Trophoblast cell (in vitro differentiated cells and primary cell): ENCODE results near the gene RBMX.
A peak's percentile ranks its signal among the peaks of the same experiment; 100 is the strongest.
"Not testable (repeated sequence)": the region's sequence is repeated elsewhere in the genome, so short reads cannot be mapped to it uniquely, and the experiment has no call there.

ENCODE experiments used
- DNase-seq, 2 donors: peaks; one replicate each; pipeline ENCODE4 v3.0.0-alpha.2; 2016
- H2AFZ ChIP-seq: 2 replicates; pipeline ENCODE4 v1.6.1; 2013; ENCODE audit warnings: low read length, moderate library complexity, mild to moderate bottlenecking; ENCODE audit not compliant: insufficient read depth, poor library complexity
- H2AK5ac ChIP-seq: 2 replicates; pipeline ENCODE4 v1.6.1; 2013; ENCODE audit warnings: mild to moderate bottlenecking, low read length
- H2BK120ac ChIP-seq: 2 replicates; pipeline ENCODE4 v1.6.1; 2013; ENCODE audit warnings: low read length, mild to moderate bottlenecking, moderate library complexity; ENCODE audit not compliant: insufficient read depth, poor library complexity
- H2BK12ac ChIP-seq: 2 replicates; pipeline ENCODE4 v1.6.1; 2013; ENCODE audit warnings: mild to moderate bottlenecking, low read length, moderate library complexity
- H2BK5ac ChIP-seq: 2 replicates; pipeline ENCODE4 v1.6.1; 2013; ENCODE audit warnings: low read length, low read depth, moderate library complexity, mild to moderate bottlenecking; ENCODE audit not compliant: poor library complexity
- H3K14ac ChIP-seq: 2 replicates; pipeline ENCODE4 v1.6.1; 2013; ENCODE audit warnings: mild to moderate bottlenecking, low read length
- H3K18ac ChIP-seq: 2 replicates; pipeline ENCODE4 v1.6.1; 2013; ENCODE audit warnings: mild to moderate bottlenecking, low read length
- H3K23ac ChIP-seq: 2 replicates; pipeline ENCODE4 v1.6.1; 2013; ENCODE audit warnings: low read length
- H3K27ac ChIP-seq: 2 replicates; pipeline ENCODE4 v1.5.1; 2013; ENCODE audit warnings: low read depth, mild to moderate bottlenecking, inconsistent platforms, low read length, moderate library complexity
- H3K27me3 ChIP-seq: 2 replicates; pipeline ENCODE4 v1.6.1; 2013; ENCODE audit warnings: inconsistent platforms, mild to moderate bottlenecking, low read length, moderate library complexity; ENCODE audit not compliant: insufficient read depth
- H3K36me3 ChIP-seq, 2 experiments: 1 replicate in 1 of 2; 2 replicates in 1 of 2; pipeline ENCODE4 v1.6.1; 2013; ENCODE audit warnings: low read length in 2 of 2, mild to moderate bottlenecking in 2 of 2, moderate library complexity in 1 of 2; ENCODE audit not compliant: insufficient read depth in 2 of 2, control insufficient read depth in 1 of 2
- H3K4ac ChIP-seq: 2 replicates; pipeline ENCODE4 v1.6.1; 2013; ENCODE audit warnings: low read depth, mild to moderate bottlenecking, low read length, moderate library complexity
- H3K4me1 ChIP-seq, 2 experiments: 1 replicate in 1 of 2; 2 replicates in 1 of 2; pipeline ENCODE4 v1.6.1; 2013; ENCODE audit warnings: low read length in 2 of 2, mild to moderate bottlenecking in 2 of 2, moderate library complexity in 1 of 2; ENCODE audit not compliant: insufficient read depth in 2 of 2, control insufficient read depth in 1 of 2
- H3K4me2 ChIP-seq: 2 replicates; pipeline ENCODE4 v1.6.1; 2013; ENCODE audit warnings: inconsistent platforms, mild to moderate bottlenecking, low read length, moderate library complexity
- H3K4me3 ChIP-seq: 2 replicates; pipeline ENCODE4 v1.5.1; 2013; ENCODE audit warnings: mild to moderate bottlenecking, low read depth, low read length, inconsistent platforms
- H3K79me1 ChIP-seq: one replicate; pipeline ENCODE4 v1.6.1; 2013; ENCODE audit warnings: low read length
- H3K79me2 ChIP-seq: 2 replicates; pipeline ENCODE4 v1.6.1; 2013; ENCODE audit warnings: low read length, mild to moderate bottlenecking; ENCODE audit not compliant: control insufficient read depth, insufficient read depth, poor library complexity
- H3K9ac ChIP-seq: 2 replicates; pipeline ENCODE4 v1.6.1; 2013; ENCODE audit warnings: mild to moderate bottlenecking, low read length
- H3K9me3 ChIP-seq: 2 replicates; pipeline ENCODE4 v1.6.1; 2013; ENCODE audit warnings: low read depth, mild to moderate bottlenecking, control low read depth, inconsistent platforms, low read length; ENCODE audit not compliant: insufficient read depth
- H4K12ac ChIP-seq: 2 replicates; pipeline ENCODE4 v1.6.1; 2013; ENCODE audit warnings: low read depth, mild to moderate bottlenecking, low read length, moderate library complexity
- H4K8ac ChIP-seq: 2 replicates; pipeline ENCODE4 v1.6.1; 2013; ENCODE audit warnings: low read depth, mild to moderate bottlenecking, low read length, moderate library complexity
- H4K91ac ChIP-seq: one replicate; pipeline ENCODE4 v1.6.1; 2013; ENCODE audit warnings: low read depth, mild to moderate bottlenecking, low read length, moderate library complexity
- WGBS: extraction: QIAGEN DNeasy Blood & Tissue Kit; methylation state at CpG from one replicate; pipeline ENCODE4 v1.1.7; 2013; ENCODE audit warnings: missing lambda C conversion rate; ENCODE audit not compliant: insufficient read length, insufficient coverage; ENCODE audit errors: extremely low coverage; 5-methylcytosine and 5-hydroxymethylcytosine counted together

RBMX gene

GRCh38 chrX:136900071-136900470 lies 19.5 kb upstream of the RBMX start:
- not testable (repeated sequence) for H2BK5ac ChIP-seq, H3K9me3 ChIP-seq, H3K27me3 ChIP-seq, H3K4me3 ChIP-seq, H3K14ac ChIP-seq, DNase-seq, H3K4me1 ChIP-seq, H4K8ac ChIP-seq, H4K12ac ChIP-seq, H4K91ac ChIP-seq, H3K27ac ChIP-seq, H3K9ac ChIP-seq, H3K18ac ChIP-seq, H2BK120ac ChIP-seq, H3K36me3 ChIP-seq, H3K23ac ChIP-seq, H2AK5ac ChIP-seq, H2BK12ac ChIP-seq, H3K79me1 ChIP-seq, H3K79me2 ChIP-seq, H3K4me2 ChIP-seq, H2AFZ ChIP-seq, H3K4ac ChIP-seq
- WGBS, result no CpG with 5 or more reads among the region's 10 CpGs

DNA sequence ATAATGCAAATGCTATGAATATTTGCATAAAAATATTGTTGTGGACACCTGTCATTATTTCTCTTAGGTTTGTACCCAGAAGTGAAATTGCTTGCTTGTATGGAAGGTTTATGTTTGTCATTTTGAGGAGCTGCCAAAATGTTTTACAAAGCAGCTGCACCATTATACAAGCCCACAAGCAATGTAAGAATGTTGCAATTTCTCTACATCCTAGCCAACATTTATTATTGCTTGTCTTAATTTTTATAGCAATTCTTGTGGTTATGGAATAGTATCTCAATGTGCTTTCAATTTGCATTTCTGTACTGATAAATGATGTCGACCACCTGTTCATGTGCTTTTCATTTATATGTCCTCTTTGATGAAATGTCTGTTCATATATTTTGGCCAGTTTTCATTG lies 18.7 kb upstream of the RBMX start:
- no peaks in the 10 kb centered on the region for H3K27me3 ChIP-seq
- no peaks in the 10 kb centered on the region for H3K79me1 ChIP-seq
- H3K36me3 ChIP-seq, result no peaks in the 10 kb centered on the region
- DNase-seq, result no peak
- H3K79me2 ChIP-seq, result no peaks in the 10 kb centered on the region
- no peak overlapping the region for H3K4me2 ChIP-seq
- H2AFZ ChIP-seq, result no peak overlapping the region
- no peak overlapping the region for H2AK5ac ChIP-seq
- H3K23ac ChIP-seq, result no peak overlapping the region
- H3K27ac ChIP-seq, result no peak overlapping the region
- no peak overlapping the region for H3K4me3 ChIP-seq
- H3K4me1 ChIP-seq, result no peaks in the 10 kb centered on the region
- no peak overlapping the region for H2BK5ac ChIP-seq
- H3K9ac ChIP-seq, result no peak overlapping the region
- H2BK12ac ChIP-seq, result no peak overlapping the region
- no peak overlapping the region for H4K12ac ChIP-seq
- H3K9me3 ChIP-seq, result no peaks in the 10 kb centered on the region
- no peak overlapping the region for H4K8ac ChIP-seq
- H3K14ac ChIP-seq, result no peak overlapping the region
- no CpG with 5 or more reads among the region's 1 CpG for WGBS
- no peak overlapping the region for H3K18ac ChIP-seq
- no peak overlapping the region for H2BK120ac ChIP-seq
- no peak overlapping the region for H3K4ac ChIP-seq
- H4K91ac ChIP-seq, result no peak overlapping the region

DNA sequence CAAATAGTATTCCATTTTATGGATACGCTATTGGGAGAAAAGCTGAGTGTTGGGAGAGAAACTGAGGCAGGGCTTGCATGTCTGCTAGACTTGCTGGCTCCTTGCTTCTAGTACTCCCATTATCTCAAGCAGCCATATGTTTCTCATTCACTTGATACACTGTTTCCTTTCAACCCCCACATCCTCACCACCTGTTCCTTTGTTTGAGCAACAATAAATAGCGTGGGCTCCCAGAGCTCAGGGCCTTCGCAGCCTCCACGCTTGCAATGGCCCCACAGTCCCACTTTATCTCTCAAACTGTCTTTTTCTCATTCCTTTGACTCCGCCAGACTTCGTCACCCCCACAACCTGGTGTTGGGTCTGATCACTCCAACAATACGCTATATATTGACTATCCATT lies 18.2 kb upstream of the RBMX start:
- H3K27ac ChIP-seq, H4K8ac ChIP-seq, H2AFZ ChIP-seq, H3K79me1 ChIP-seq, H3K4me3 ChIP-seq, H2BK120ac ChIP-seq, H3K18ac ChIP-seq, DNase-seq, H2BK12ac ChIP-seq, H4K91ac ChIP-seq, H3K4ac ChIP-seq, H3K9ac ChIP-seq, H3K4me1 ChIP-seq, H2BK5ac ChIP-seq, H4K12ac ChIP-seq, H3K4me2 ChIP-seq, H3K27me3 ChIP-seq, H3K9me3 ChIP-seq, H2AK5ac ChIP-seq, H3K14ac ChIP-seq, H3K36me3 ChIP-seq, H3K23ac ChIP-seq, H3K79me2 ChIP-seq: not testable (repeated sequence)
- no CpG with 5 or more reads among the region's 7 CpGs for WGBS

DNA sequence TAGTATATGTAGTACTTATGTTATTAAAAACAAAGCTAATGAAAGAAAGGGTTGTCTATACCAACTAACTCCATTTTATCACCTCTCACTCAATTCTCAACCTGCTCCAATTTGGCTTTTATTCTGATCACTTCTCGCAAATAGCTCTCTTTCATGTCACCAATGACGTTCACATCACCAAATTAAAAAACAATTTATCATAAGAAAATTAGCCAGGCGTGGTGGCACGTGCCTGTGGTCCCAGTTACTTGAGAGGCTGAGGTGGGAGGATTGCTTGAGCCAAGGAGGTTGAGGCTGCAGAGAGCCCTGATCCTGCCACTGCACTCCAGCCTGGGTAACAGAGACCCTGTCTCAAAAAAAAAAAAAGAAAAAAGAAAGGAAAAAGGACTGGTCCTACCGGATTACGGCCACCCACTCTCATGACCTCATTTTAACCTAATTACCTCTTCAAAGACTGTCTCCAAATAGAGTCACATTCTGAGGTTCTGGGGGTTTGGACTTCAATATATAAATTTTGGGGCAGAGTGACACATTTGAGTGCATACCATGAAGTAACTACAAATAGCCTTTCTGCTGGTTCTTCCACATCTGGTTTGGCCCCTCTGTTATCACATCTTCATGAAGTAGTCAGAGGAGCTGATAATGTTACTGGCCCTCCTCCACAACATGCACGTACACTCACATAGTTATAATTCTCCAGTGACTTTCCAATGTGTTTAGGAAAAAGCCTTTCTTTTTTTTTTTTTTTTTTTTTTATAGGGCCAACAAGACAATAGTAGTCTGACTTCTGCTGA lies 15.8 kb upstream of the RBMX start:
- Histone ChIP-seq H2BK12ac (no peak overlapping the region), H3K36me3 (no peaks in the 10 kb centered on the region), H2AK5ac (no peak overlapping the region), H3K9ac (no peak overlapping the region), H4K12ac (no peak overlapping the region), H3K4ac (no peak overlapping the region), H2BK120ac (no peak overlapping the region), H3K79me1 (no peaks in the 10 kb centered on the region), H3K4me1 (no peaks in the 10 kb centered on the region), H3K4me3 (no peak overlapping the region), H2BK5ac (no peak overlapping the region), H3K27ac (no peak overlapping the region), H2AFZ (no peak overlapping the region), H4K8ac (no peak overlapping the region), H3K27me3 (no peaks in the 10 kb centered on the region), H3K9me3 (no peaks in the 10 kb centered on the region), H3K79me2 (no peaks in the 10 kb centered on the region), H3K18ac (no peak overlapping the region), H4K91ac (no peak overlapping the region), H3K23ac (no peak overlapping the region), H3K4me2 (no peak overlapping the region), H3K14ac (no peak overlapping the region)
- no CpG with 5 or more reads among the region's 7 CpGs for WGBS
- peak in 1 of 2 donors; percentile 36 for DNase-seq
